Measurements from ENCODE around the gene TFDP2.

GRCh38 chr3:142000325-142000870 is 148.9 kb downstream of the TFDP2 start:
- TF ChIP-seq CTCF (IDR thresholded peaks at IDR 0.05) (no peak), POLR2A (IDR thresholded peaks at IDR 0.05) (no peak)
